ENCODE measurements around the gene SLC25A18. TPM values are rescaled to one million over a fixed set of nuclear protein-coding genes. Genes with fewer than 3 reads are reported as not detected.
"Not testable (repeated sequence)": the region's sequence is repeated elsewhere in the genome, so short reads cannot be mapped to it uniquely, and the experiment has no call there.

SLC25A18 gene, protein sequence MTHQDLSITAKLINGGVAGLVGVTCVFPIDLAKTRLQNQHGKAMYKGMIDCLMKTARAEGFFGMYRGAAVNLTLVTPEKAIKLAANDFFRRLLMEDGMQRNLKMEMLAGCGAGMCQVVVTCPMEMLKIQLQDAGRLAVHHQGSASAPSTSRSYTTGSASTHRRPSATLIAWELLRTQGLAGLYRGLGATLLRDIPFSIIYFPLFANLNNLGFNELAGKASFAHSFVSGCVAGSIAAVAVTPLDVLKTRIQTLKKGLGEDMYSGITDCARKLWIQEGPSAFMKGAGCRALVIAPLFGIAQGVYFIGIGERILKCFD
- 1.3 TPM for polyA plus RNA-seq (2012; ENCODE audit: insufficient read depth, insufficient read length, low read depth)

GRCh38 chr22:17562906-17563870 lies at the start of gene SLC25A18:
Gene SLC25A18 (plus strand): TSS chr22:17563498. CDS start chr22:17579945, 16,447 bp downstream.
- H3K4me1 ChIP-seq, result no peaks in the 10 kb centered on the region
- H3K27me3 ChIP-seq, result no peaks in the 10 kb centered on the region
- TF ChIP-seq CTCF (IDR thresholded peaks at IDR 0.05; ENCODE audit: low read depth, low read length), result 0 out of 2 replicates have a peak, but pooled peaks have one; percentile 4
- no peaks in the 10 kb centered on the region for H3K9me3 ChIP-seq
- no peaks in the 10 kb centered on the region for H3K36me3 ChIP-seq
- H3K4me3 ChIP-seq (ENCODE audit: low read depth, low read length), result no peak within 1 kb of the TSS
- DNase-seq, result no peak

GRCh38 chr22:17513612-17514011 lies 49.7 kb upstream of the SLC25A18 start:
- no peak overlapping the region for H3K4me3 ChIP-seq (ENCODE audit: low read depth, low read length)
- TF ChIP-seq CTCF (IDR thresholded peaks at IDR 0.05; ENCODE audit: low read depth, low read length), result no peak
- no peaks in the 10 kb centered on the region for H3K36me3 ChIP-seq
- H3K4me1 ChIP-seq, result no peaks in the 10 kb centered on the region
- no peaks in the 10 kb centered on the region for H3K9me3 ChIP-seq
- H3K27me3 ChIP-seq, result peaks cover 16% of the 10 kb centered on the region
- DNase-seq, result no peak

DNA sequence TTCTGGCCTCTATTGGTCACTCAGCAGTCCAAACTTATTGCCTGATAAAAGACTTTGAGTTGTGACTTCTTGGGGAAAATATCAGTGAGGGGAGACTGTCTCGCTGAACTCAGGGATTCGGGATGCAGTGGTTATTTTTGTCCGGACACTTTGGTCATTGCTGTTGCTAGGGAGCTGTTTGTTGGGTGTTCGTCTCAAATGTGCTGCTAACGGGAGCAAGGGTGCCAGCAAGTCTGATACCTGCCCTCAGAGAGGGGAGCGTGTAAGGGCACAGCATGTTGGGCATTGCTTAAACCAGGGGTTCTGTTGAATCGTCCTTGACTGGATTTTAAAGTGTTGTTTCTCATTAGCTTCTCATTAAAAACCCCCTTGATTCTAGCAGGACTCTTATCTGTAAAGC lies 49.2 kb upstream of the SLC25A18 start:
- Histone ChIP-seq H3K4me3 (ENCODE audit: low read depth, low read length) (no peak overlapping the region), H3K4me1 (no peaks in the 10 kb centered on the region), H3K9me3 (no peaks in the 10 kb centered on the region), H3K27me3 (peaks cover 12% of the 10 kb centered on the region), H3K36me3 (no peaks in the 10 kb centered on the region)
- no peak for DNase-seq
- no peak for TF ChIP-seq CTCF (IDR thresholded peaks at IDR 0.05; ENCODE audit: low read depth, low read length)

DNA sequence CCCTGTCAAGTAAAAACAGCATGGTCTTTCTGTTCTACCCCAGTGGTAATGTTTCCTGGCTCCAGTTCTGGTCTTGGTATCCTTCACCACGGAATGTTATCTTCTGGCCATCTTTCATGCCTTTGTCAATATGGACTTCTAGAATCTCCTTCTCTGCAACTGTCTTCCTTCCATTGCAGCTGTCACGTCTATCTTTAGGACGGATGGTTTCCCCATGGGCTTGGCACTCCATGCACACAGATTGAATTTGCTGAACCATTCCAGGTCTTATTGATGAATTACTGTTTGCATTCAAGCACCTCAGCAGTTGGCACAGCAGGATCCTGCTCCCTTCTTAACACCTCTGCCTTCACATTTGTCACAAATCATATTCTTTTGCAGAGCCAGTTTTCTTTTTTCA lies 44.9 kb upstream of the SLC25A18 start:
- Histone ChIP-seq H3K36me3 (no peaks in the 10 kb centered on the region), H3K9me3 (no peaks in the 10 kb centered on the region; the same call in 1 of the 2 replicates), H3K4me3 (ENCODE audit: low read depth, low read length) (no peak overlapping the region), H3K27me3 (peaks cover 2% of the 10 kb centered on the region; the same call in 1 of the 2 replicates), H3K4me1 (no peaks in the 10 kb centered on the region)
- no peak for DNase-seq
- no peak for TF ChIP-seq CTCF (IDR thresholded peaks at IDR 0.05; ENCODE audit: low read depth, low read length)

DNA sequence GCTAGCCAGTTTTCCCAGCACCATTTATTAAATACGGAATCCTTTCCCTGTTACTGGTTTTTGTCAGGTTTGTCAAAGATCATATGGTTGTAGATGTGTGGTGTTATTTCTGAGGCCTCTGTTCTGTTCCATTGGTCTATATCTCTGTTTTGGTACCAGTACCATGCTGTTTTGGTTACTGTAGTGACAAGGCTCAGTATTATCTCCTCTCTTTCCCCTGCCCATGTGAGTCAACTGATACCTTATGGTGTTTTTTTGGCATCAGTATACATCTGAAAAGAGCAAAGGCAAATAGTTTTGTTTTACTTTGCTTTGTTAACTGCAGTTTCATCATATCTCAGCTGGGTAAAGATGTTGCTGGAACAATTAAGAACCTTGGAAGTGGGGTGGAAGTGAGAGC lies 41.3 kb upstream of the SLC25A18 start:
- not testable (repeated sequence) for H3K4me1 ChIP-seq; H3K4me3 ChIP-seq (ENCODE audit: low read depth, low read length); DNase-seq; H3K36me3 ChIP-seq; H3K9me3 ChIP-seq; H3K27me3 ChIP-seq

DNA sequence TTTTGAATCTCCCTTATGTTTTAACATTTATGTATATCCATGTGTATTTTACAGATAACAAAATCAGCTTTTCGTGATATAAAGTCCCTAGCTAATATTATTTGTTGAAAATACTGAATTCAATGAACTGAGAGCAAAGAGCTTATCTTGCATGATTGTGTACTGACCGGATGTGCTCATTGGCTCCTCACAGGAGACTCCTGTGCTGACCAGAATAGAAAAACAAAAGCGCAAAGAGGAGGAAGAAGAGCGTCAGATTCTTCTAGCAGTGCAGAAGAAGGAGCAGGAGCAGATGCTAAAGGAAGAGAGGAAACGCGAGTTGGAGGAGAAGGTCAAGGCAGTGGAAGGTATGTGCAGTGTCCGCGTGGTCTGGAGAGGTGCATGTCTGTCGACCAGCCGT lies 39.4 kb upstream of the SLC25A18 start:
- Histone ChIP-seq H3K4me1 (no peaks in the 10 kb centered on the region), H3K36me3 (no peaks in the 10 kb centered on the region), H3K9me3 (no peaks in the 10 kb centered on the region; the same call in 1 of the 2 replicates), H3K27me3 (0 out of 2 replicates have a peak, but pooled peaks cover 4% of the 10 kb centered on the region), H3K4me3 (ENCODE audit: low read depth, low read length) (no peak overlapping the region)
- TF ChIP-seq CTCF (IDR thresholded peaks at IDR 0.05; ENCODE audit: low read depth, low read length), result no peak
- DNase-seq, result no peak

Data from BE2C (cell line).